ENCODE results near the gene MAGEC3. TPM values are rescaled to one million over a fixed set of nuclear protein-coding genes. Genes with fewer than 3 reads are reported as not detected.

Gene MAGEC3
- total and polyA plus RNA-seq, 2 experiments from 2014 or later, result not detected

GRCh38 chrX:141936080-141936479 lies 98.0 kb downstream of the MAGEC3 start:
- Histone ChIP-seq H3K27me3 (ENCODE audit: insufficient read depth) (no peaks in the 10 kb centered on the region), H3K79me2 (replicated peaks; ENCODE audit: insufficient read depth) (no peaks in the 10 kb centered on the region), H3K4me1 (ENCODE audit: insufficient read depth) (no peaks in the 10 kb centered on the region), H3K27ac (ENCODE audit: low read depth) (no peak overlapping the region), H3F3A (replicated peaks; ENCODE audit: low read depth) (no peaks in the 10 kb centered on the region), H3K36me3 (ENCODE audit: insufficient read depth) (no peaks in the 10 kb centered on the region), H3K4me2 (no peak overlapping the region), H3K4me3 (no peak overlapping the region), H2AFZ (no peak overlapping the region), H4K20me1 (replicated peaks; ENCODE audit: insufficient read depth) (no peaks in the 10 kb centered on the region), H3K9me2 (ENCODE audit: insufficient read depth) (no peaks in the 10 kb centered on the region)
- no peak for ATAC-seq
- TF ChIP-seq CTCF (conservative IDR thresholded peaks at IDR 0.05; ENCODE audit: low read depth in 2 of 2), result peak; percentile 34 to 47
- no peak for TF ChIP-seq CREB1 (CRISPR knock-in tag; IDR thresholded peaks at IDR 0.05; ENCODE audit: low read depth)
- no peak for TF ChIP-seq JUNB (IDR thresholded peaks at IDR 0.05; ENCODE audit: unreplicated experiment)
- TF ChIP-seq NANOG (IDR thresholded peaks at IDR 0.05; ENCODE audit: borderline replicate concordance), result no peak
- no peak for TF ChIP-seq POLR2AphosphoS5 (IDR thresholded peaks at IDR 0.05; ENCODE audit: low read depth)
- Mint-ChIP-seq H3K27me3 (ENCODE audit: insufficient read depth, low read depth, poor library complexity) (no peaks in the 10 kb centered on the region), H3K4me3 (no peak overlapping the region), H3K9me3 (no peaks in the 10 kb centered on the region; the same call in 2 of the 3 replicates), H3K27ac (no peak overlapping the region), H3K4me1 (no peaks in the 10 kb centered on the region), H3K36me3 (ENCODE audit: low read depth) (no peaks in the 10 kb centered on the region)
- DNase-seq (ENCODE audit: low spot score), result peak; percentile 3

- no peak overlapping the region for H3K27ac Mint-ChIP-seq
- H3K4me3 Mint-ChIP-seq, result no peak overlapping the region
- no peaks in the 10 kb centered on the region for H3K9me2 ChIP-seq (ENCODE audit: insufficient read depth)
- H3K4me1 ChIP-seq (ENCODE audit: insufficient read depth), result no peaks in the 10 kb centered on the region
- H3K4me2 ChIP-seq, result no peak overlapping the region
- no peak overlapping the region for H2AFZ ChIP-seq
- no peaks in the 10 kb centered on the region for H3K36me3 ChIP-seq (ENCODE audit: insufficient read depth)
- no peaks in the 10 kb centered on the region for H3K36me3 Mint-ChIP-seq (ENCODE audit: low read depth)
- no peaks in the 10 kb centered on the region; the same call in 2 of the 3 replicates for H3K9me3 Mint-ChIP-seq
- DNase-seq (ENCODE audit: low spot score) (no peak), ATAC-seq (no peak)
- no peaks in the 10 kb centered on the region for H3K79me2 ChIP-seq (replicated peaks; ENCODE audit: insufficient read depth)
- no peak overlapping the region for H3K27ac ChIP-seq (ENCODE audit: low read depth)
- H3K4me3 ChIP-seq, result no peak overlapping the region
- H3K4me1 Mint-ChIP-seq, result no peaks in the 10 kb centered on the region
- H4K20me1 ChIP-seq (replicated peaks; ENCODE audit: insufficient read depth), result no peaks in the 10 kb centered on the region
- no peaks in the 10 kb centered on the region for H3F3A ChIP-seq (replicated peaks; ENCODE audit: low read depth)
- H3K27me3 ChIP-seq (ENCODE audit: insufficient read depth), result no peaks in the 10 kb centered on the region
- H3K27me3 Mint-ChIP-seq (ENCODE audit: insufficient read depth, low read depth, poor library complexity), result no peaks in the 10 kb centered on the region
- TF ChIP-seq EZH2 (IDR thresholded peaks at IDR 0.05; ENCODE audit: low read depth, unreplicated experiment) (no peak), JUNB (IDR thresholded peaks at IDR 0.05; ENCODE audit: unreplicated experiment) (no peak), ZNF462 (CRISPR knock-in tag; IDR thresholded peaks at IDR 0.05) (no peak), EZH2phosphoT487 (IDR thresholded peaks at IDR 0.05; ENCODE audit: unreplicated experiment) (no peak), ETS1 (IDR thresholded peaks at IDR 0.05) (no peak), CREB1 (CRISPR knock-in tag; IDR thresholded peaks at IDR 0.05; ENCODE audit: low read depth) (no peak), ZNF331 (CRISPR knock-in tag; IDR thresholded peaks at IDR 0.05; ENCODE audit: low read depth) (no peak), CTCF (conservative IDR thresholded peaks at IDR 0.05; ENCODE audit: low read depth in 2 of 2) (no peak), NANOG (IDR thresholded peaks at IDR 0.05; ENCODE audit: borderline replicate concordance) (no peak), STAT1 (IDR thresholded peaks at IDR 0.05; ENCODE audit: unreplicated experiment) (no peak)
These were observed 103.1 kb downstream of the MAGEC3 start for GRCh38 chrX:141941234-141941633.
